A549 (cell line): Measurements from ENCODE around the gene MYRIP.

Experiments used
- BHLHE40 ChIP-seq: IDR thresholded peaks from 2 replicates; pipeline ENCODE4 v1.6.1; 2012; ENCODE audit warnings: low read depth, low read length, inconsistent platforms
- CTCF ChIP-seq: fragments of >200 bp; sonication (Bioruptor Twin); formaldehyde crosslinking; IDR thresholded peaks from 3 replicates; pipeline ENCODE4 v1.5.1; 2016
- PHF8 ChIP-seq: fragments of 200-600 bp; sonication (generic); IDR thresholded peaks from 2 replicates; pipeline ENCODE4 v1.6.1; 2016; ENCODE audit warnings: low read depth, mild to moderate bottlenecking, antibody characterized with exemption, moderate library complexity, borderline replicate concordance
- POLR2A ChIP-seq: IDR thresholded peaks from 2 replicates; pipeline ENCODE4 v1.6.1; 2012; ENCODE audit warnings: mild to moderate bottlenecking, low read length
- RAD21 ChIP-seq, 2 experiments: fragments of >200 bp in 1 of 2; sonication (Bioruptor Twin) in 1 of 2; formaldehyde crosslinking in 1 of 2; IDR thresholded peaks in 1 of 2; conservative IDR thresholded peaks in 1 of 2; 2 replicates in 1 of 2; 3 replicates in 1 of 2; pipeline ENCODE4 v1.6.1; 2012 to 2018; ENCODE audit warnings: inconsistent platforms in 1 of 2
- TP53 ChIP-seq: fragments of 250-450 bp; sonication (Bioruptor Pico); IDR thresholded peaks from 2 replicates; pipeline ENCODE4 v1.5.0; 2021; ENCODE audit warnings: mild to moderate bottlenecking, moderate library complexity
- TF ChIP-seq, protein P1 (sequence below): fragments of 450-650 bp; IDR thresholded peaks from 2 replicates; pipeline ENCODE4 v1.6.1; 2014; ENCODE audit warnings: antibody characterized with exemption

GRCh38 chr3:40187945-40188344, 378.5 kb downstream of the MYRIP start:
- no peak for TF ChIP-seq TP53 (CRISPR knock-in tag)
- no peak for TF ChIP-seq BHLHE40
- no peak for TF ChIP-seq CTCF
- TF ChIP-seq, protein P1, sequence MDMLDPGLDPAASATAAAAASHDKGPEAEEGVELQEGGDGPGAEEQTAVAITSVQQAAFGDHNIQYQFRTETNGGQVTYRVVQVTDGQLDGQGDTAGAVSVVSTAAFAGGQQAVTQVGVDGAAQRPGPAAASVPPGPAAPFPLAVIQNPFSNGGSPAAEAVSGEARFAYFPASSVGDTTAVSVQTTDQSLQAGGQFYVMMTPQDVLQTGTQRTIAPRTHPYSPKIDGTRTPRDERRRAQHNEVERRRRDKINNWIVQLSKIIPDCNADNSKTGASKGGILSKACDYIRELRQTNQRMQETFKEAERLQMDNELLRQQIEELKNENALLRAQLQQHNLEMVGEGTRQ, result no peak
- TF ChIP-seq POLR2A, result no peak
- no peak for TF ChIP-seq RAD21 (conservative IDR thresholded peaks at IDR 0.05 in 1 of 2, IDR thresholded peaks at IDR 0.05 in 1 of 2)
- TF ChIP-seq PHF8, result no peak
